ENCODE data around the gene SEMA4D.

- TF ChIP-seq REST (IDR thresholded peaks at IDR 0.05; ENCODE audit: low read depth) (no peak), YY1 (IDR thresholded peaks at IDR 0.05; ENCODE audit: low read depth) (no peak), EP300 (IDR thresholded peaks at IDR 0.05; ENCODE audit: borderline replicate concordance) (no peak), RAD21 (IDR thresholded peaks at IDR 0.05; ENCODE audit: low read depth) (no peak), ZBTB7A (IDR thresholded peaks at IDR 0.05; ENCODE audit: low read depth) (no peak), TAF1 (IDR thresholded peaks at IDR 0.05; ENCODE audit: low read depth) (no peak), TEAD4 (IDR thresholded peaks at IDR 0.05) (no peak)
- TF ChIP-seq, protein P1, sequence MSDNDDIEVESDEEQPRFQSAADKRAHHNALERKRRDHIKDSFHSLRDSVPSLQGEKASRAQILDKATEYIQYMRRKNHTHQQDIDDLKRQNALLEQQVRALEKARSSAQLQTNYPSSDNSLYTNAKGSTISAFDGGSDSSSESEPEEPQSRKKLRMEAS (IDR thresholded peaks at IDR 0.05), result 0 out of 2 replicates have a peak, but pooled peaks have one; percentile 17
- TF ChIP-seq, protein P2, sequence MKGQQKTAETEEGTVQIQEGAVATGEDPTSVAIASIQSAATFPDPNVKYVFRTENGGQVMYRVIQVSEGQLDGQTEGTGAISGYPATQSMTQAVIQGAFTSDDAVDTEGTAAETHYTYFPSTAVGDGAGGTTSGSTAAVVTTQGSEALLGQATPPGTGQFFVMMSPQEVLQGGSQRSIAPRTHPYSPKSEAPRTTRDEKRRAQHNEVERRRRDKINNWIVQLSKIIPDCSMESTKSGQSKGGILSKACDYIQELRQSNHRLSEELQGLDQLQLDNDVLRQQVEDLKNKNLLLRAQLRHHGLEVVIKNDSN (IDR thresholded peaks at IDR 0.05), result peak; percentile 79
Observed at GRCh38 chr9:89533411-89534095, 35.6 kb upstream of the SEMA4D start.

Data from Ishikawa (cell line).